IMR-90 (cell line): ENCODE data around the gene NEDD4L.

Experiments
- BHLHE40 ChIP-seq: fragments of 150-350 bp; IDR thresholded peaks from 2 replicates; pipeline ENCODE4 v1.6.1; 2016; ENCODE audit warnings: mild to moderate bottlenecking, low read depth, low read length
- POLR2A ChIP-seq: IDR thresholded peaks from 2 replicates; pipeline ENCODE4 v1.6.1; 2012; ENCODE audit warnings: mild to moderate bottlenecking, low read depth, low read length
- RAD21 ChIP-seq: IDR thresholded peaks from 2 replicates; pipeline ENCODE4 v1.6.1; 2012; ENCODE audit warnings: low read length, improper control_type of control experiment
- TF ChIP-seq, protein P1 (sequence below): fragments of 150-350 bp; IDR thresholded peaks from 2 replicates; pipeline ENCODE4 v1.6.1; 2017; ENCODE audit warnings: mild to moderate bottlenecking, antibody characterized with exemption, low read length, low read depth
- TF ChIP-seq, protein P2 (sequence below): conservative IDR thresholded peaks from 2 replicates; pipeline ENCODE4 v1.5.1; 2012; ENCODE audit warnings: mild to moderate bottlenecking, low read depth, low read length, improper control_type of control experiment

DNA sequence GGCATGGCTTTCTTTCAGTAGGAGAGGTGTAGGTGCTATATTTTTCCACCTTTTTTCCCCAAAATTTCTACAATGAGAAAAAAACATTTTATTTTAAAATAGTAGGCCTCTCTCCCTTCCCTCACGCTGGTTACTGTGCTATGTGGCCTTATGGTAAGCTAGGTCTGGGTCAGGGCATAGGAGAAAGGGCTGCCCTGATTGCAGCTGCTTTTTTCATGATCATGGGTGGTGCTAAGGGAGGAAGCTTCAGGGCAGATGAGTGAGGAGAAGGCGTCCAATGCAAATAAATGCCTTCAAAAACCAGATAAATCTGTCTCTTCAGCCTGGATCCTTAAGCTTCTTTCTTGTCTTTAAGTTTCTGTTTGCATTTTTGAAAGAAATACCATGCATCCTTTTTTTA is 338.4 kb downstream of the NEDD4L start:
- TF ChIP-seq POLR2A (no peak), BHLHE40 (no peak), RAD21 (no peak)
- TF ChIP-seq, protein P1, sequence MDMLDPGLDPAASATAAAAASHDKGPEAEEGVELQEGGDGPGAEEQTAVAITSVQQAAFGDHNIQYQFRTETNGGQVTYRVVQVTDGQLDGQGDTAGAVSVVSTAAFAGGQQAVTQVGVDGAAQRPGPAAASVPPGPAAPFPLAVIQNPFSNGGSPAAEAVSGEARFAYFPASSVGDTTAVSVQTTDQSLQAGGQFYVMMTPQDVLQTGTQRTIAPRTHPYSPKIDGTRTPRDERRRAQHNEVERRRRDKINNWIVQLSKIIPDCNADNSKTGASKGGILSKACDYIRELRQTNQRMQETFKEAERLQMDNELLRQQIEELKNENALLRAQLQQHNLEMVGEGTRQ: no peak
- TF ChIP-seq, protein P2, sequence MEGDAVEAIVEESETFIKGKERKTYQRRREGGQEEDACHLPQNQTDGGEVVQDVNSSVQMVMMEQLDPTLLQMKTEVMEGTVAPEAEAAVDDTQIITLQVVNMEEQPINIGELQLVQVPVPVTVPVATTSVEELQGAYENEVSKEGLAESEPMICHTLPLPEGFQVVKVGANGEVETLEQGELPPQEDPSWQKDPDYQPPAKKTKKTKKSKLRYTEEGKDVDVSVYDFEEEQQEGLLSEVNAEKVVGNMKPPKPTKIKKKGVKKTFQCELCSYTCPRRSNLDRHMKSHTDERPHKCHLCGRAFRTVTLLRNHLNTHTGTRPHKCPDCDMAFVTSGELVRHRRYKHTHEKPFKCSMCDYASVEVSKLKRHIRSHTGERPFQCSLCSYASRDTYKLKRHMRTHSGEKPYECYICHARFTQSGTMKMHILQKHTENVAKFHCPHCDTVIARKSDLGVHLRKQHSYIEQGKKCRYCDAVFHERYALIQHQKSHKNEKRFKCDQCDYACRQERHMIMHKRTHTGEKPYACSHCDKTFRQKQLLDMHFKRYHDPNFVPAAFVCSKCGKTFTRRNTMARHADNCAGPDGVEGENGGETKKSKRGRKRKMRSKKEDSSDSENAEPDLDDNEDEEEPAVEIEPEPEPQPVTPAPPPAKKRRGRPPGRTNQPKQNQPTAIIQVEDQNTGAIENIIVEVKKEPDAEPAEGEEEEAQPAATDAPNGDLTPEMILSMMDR: no peak
